NT2/D1 (cell line): Measurements from ENCODE around the gene IL22RA1.

Source experiments
- DNase-seq: peaks from one replicate; pipeline ENCODE4 v3.0.0-alpha.2; 2011; ENCODE audit warnings: low read depth, low spot score
- H3K27me3 ChIP-seq: 2 replicates; pipeline ENCODE4 v1.6.0; 2011; ENCODE audit warnings: mild to moderate bottlenecking; ENCODE audit not compliant: insufficient read length, insufficient read depth
- H3K36me3 ChIP-seq: 2 replicates; pipeline ENCODE4 v1.6.1; 2011; ENCODE audit warnings: mild to moderate bottlenecking, low read length, mixed read lengths; ENCODE audit not compliant: insufficient read depth, insufficient read length
- H3K4me1 ChIP-seq: 2 replicates; pipeline ENCODE4 v1.5.1; 2011; ENCODE audit not compliant: insufficient read depth, insufficient read length
- H3K4me3 ChIP-seq: 2 replicates; pipeline ENCODE4 v1.5.1; 2011; ENCODE audit warnings: low read depth; ENCODE audit not compliant: insufficient read length
- H3K9ac ChIP-seq: 2 replicates; pipeline ENCODE4 v1.6.0; 2011; ENCODE audit warnings: low read depth; ENCODE audit not compliant: insufficient read length
- H3K9me3 ChIP-seq: 2 replicates; pipeline ENCODE4 v1.5.1; 2011; ENCODE audit warnings: mild to moderate bottlenecking, low read length; ENCODE audit not compliant: insufficient read depth
- SUZ12 ChIP-seq: IDR thresholded peaks from 2 replicates; pipeline ENCODE4 v1.6.1; 2011; ENCODE audit not compliant: insufficient read length, insufficient read depth; ENCODE audit errors: extremely low read depth
- YY1 ChIP-seq: IDR thresholded peaks from 2 replicates; pipeline ENCODE4 v1.6.1; 2011; ENCODE audit not compliant: insufficient read length, insufficient read depth
- ZNF274 ChIP-seq: IDR thresholded peaks from 2 replicates; pipeline ENCODE4 v1.6.1; 2011; ENCODE audit warnings: mild to moderate bottlenecking, low read depth, low read length

The IL22RA1 gene

GRCh38 chr1:24177161-24177560 lies 34.2 kb upstream of the IL22RA1 start:
- Histone ChIP-seq H3K4me3 (no peak overlapping the region), H3K9me3 (no peaks in the 10 kb centered on the region), H3K9ac (no peak overlapping the region), H3K36me3 (peaks cover 5% of the 10 kb centered on the region), H3K4me1 (peaks cover 3% of the 10 kb centered on the region), H3K27me3 (no peaks in the 10 kb centered on the region)
- TF ChIP-seq ZNF274 = no peak
- TF ChIP-seq YY1 = no peak
- no peak for TF ChIP-seq SUZ12
- no peak for DNase-seq

- DNase-seq = no peak
- Histone ChIP-seq H3K4me3 (no peak overlapping the region), H3K4me1 (peaks cover 3% of the 10 kb centered on the region), H3K9ac (no peak overlapping the region), H3K9me3 (no peaks in the 10 kb centered on the region), H3K27me3 (no peaks in the 10 kb centered on the region), H3K36me3 (peaks cover 5% of the 10 kb centered on the region)
- TF ChIP-seq ZNF274 = no peak
- no peak for TF ChIP-seq SUZ12
- TF ChIP-seq YY1 = no peak
These were observed 32.3 kb upstream of the IL22RA1 start for GRCh38 chr1:24175033-24175755.

- Histone ChIP-seq H3K4me1 (peaks cover 3% of the 10 kb centered on the region), H3K9me3 (no peaks in the 10 kb centered on the region), H3K36me3 (peaks cover 8% of the 10 kb centered on the region), H3K27me3 (no peaks in the 10 kb centered on the region), H3K4me3 (no peak overlapping the region), H3K9ac (no peak overlapping the region)
- DNase-seq = no peak
- TF ChIP-seq SUZ12 = no peak
- TF ChIP-seq ZNF274 = no peak
- TF ChIP-seq YY1 = no peak
These were observed 31.0 kb upstream of the IL22RA1 start for GRCh38 chr1:24173638-24174575.

- no peak for TF ChIP-seq ZNF274
- no peak for TF ChIP-seq YY1
- no peak for TF ChIP-seq SUZ12
- H3K9ac ChIP-seq = no peak overlapping the region
- no peaks in the 10 kb centered on the region for H3K27me3 ChIP-seq
- no peak for DNase-seq
- H3K9me3 ChIP-seq = no peaks in the 10 kb centered on the region
- no peak overlapping the region for H3K4me3 ChIP-seq
- peaks cover 3% of the 10 kb centered on the region for H3K4me1 ChIP-seq
- H3K36me3 ChIP-seq = peaks cover 11% of the 10 kb centered on the region
These were observed 29.7 kb upstream of the IL22RA1 start for GRCh38 chr1:24172598-24172997.

GRCh38 chr1:24169286-24169685 lies 26.3 kb upstream of the IL22RA1 start:
- Histone ChIP-seq H3K9ac (no peak overlapping the region), H3K4me3 (no peak overlapping the region), H3K9me3 (no peaks in the 10 kb centered on the region), H3K27me3 (no peaks in the 10 kb centered on the region), H3K36me3 (peaks cover 17% of the 10 kb centered on the region), H3K4me1 (no peaks in the 10 kb centered on the region)
- DNase-seq = no peak
- no peak for TF ChIP-seq SUZ12
- no peak for TF ChIP-seq ZNF274
- no peak for TF ChIP-seq YY1

- Histone ChIP-seq H3K27me3 (no peaks in the 10 kb centered on the region), H3K4me1 (no peaks in the 10 kb centered on the region), H3K9ac (no peak overlapping the region), H3K36me3 (peaks cover 17% of the 10 kb centered on the region), H3K9me3 (no peaks in the 10 kb centered on the region), H3K4me3 (no peak overlapping the region)
- TF ChIP-seq YY1 (no peak), SUZ12 (no peak)
- no peak for DNase-seq
These were observed 25.3 kb upstream of the IL22RA1 start for GRCh38 chr1:24168245-24168644.

GRCh38 chr1:24167008-24167407 lies 24.1 kb upstream of the IL22RA1 start:
- H3K9ac ChIP-seq = no peak overlapping the region
- no peak overlapping the region for H3K4me3 ChIP-seq
- H3K27me3 ChIP-seq = no peaks in the 10 kb centered on the region
- H3K9me3 ChIP-seq = no peaks in the 10 kb centered on the region
- no peaks in the 10 kb centered on the region for H3K4me1 ChIP-seq
- no peak for DNase-seq
- peaks cover 17% of the 10 kb centered on the region for H3K36me3 ChIP-seq
- TF ChIP-seq ZNF274 (no peak), YY1 (no peak), SUZ12 (no peak)
